Measurements from ENCODE around the gene MAPK8IP2. TPM values are rescaled to one million over a fixed set of nuclear protein-coding genes. Genes with fewer than 3 reads are reported as not detected.

The MAPK8IP2 gene
- total RNA-seq, 1 experiment from 2014 or later, result 7.8 TPM

- ChIA-PET POLR2A (ENCODE audit: low non-redundant PET) (no interaction called here), CTCF (no interaction called here)
- intact Hi-C loops (cut with micrococcal nuclease; ENCODE audit: unreplicated experiment), result no loop called here
- BruUV-seq (replicated peaks), result no TSS peak
- H3K9me3 ChIP-seq (ENCODE audit: low read depth, low read length, poor library complexity, severe bottlenecking), result no peaks in the 10 kb centered on the region
- no peak overlapping the region for H3K27ac ChIP-seq (ENCODE audit: low read depth, low read length, poor library complexity, severe bottlenecking)
- peaks cover 12% of the 10 kb centered on the region for H3K36me3 ChIP-seq (ENCODE audit: insufficient read depth, low read length, poor library complexity, severe bottlenecking)
- DNase-seq (ENCODE audit: low spot score), result no peak
- H3K4me1 ChIP-seq (ENCODE audit: insufficient read depth, low read length, poor library complexity, severe bottlenecking), result no peaks in the 10 kb centered on the region
- TF ChIP-seq EZH2 (IDR thresholded peaks at IDR 0.05; ENCODE audit: borderline replicate concordance, low read depth, low read length, poor library complexity, severe bottlenecking) (no peak), CTCF (conservative IDR thresholded peaks at IDR 0.05; ENCODE audit: low read depth, low read length) (no peak)
- no peak overlapping the region for H3K4me3 ChIP-seq (ENCODE audit: low read depth, low read length, poor library complexity, severe bottlenecking)
- no peaks in the 10 kb centered on the region for H3K27me3 ChIP-seq (replicated peaks; ENCODE audit: insufficient read depth, low read depth, low read length, poor library complexity)
These were observed 32.8 kb upstream of the MAPK8IP2 start for GRCh38 chr22:50567721-50568252.

DNA sequence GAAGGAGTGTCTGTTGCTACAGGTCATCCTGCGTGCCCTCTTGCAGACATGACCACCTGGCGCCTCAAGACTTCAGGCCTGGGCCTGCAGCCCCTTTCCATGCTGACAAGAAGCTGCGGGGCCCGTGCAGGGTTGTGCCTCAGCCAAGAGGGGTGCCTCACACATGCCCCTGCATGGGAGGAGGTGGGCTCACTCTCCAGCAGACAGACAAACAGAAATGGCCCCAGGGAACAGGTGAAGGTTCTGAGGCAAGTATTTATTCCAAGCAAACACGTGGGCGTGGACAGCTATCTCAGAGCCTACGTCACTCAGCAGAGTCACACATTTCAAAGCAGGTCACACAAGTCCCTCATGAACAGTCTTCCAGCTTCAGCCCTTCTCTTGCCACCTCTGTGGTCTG, 32.0 kb upstream of the MAPK8IP2 start:
- TF ChIP-seq EZH2 (IDR thresholded peaks at IDR 0.05; ENCODE audit: borderline replicate concordance, low read depth, low read length, poor library complexity, severe bottlenecking) (no peak), CTCF (conservative IDR thresholded peaks at IDR 0.05; ENCODE audit: low read depth, low read length) (no peak)
- Histone ChIP-seq H3K4me3 (ENCODE audit: low read depth, low read length, poor library complexity, severe bottlenecking) (no peak overlapping the region), H3K36me3 (ENCODE audit: insufficient read depth, low read length, poor library complexity, severe bottlenecking) (peaks cover 12% of the 10 kb centered on the region), H3K4me1 (ENCODE audit: insufficient read depth, low read length, poor library complexity, severe bottlenecking) (no peaks in the 10 kb centered on the region), H3K27ac (ENCODE audit: low read depth, low read length, poor library complexity, severe bottlenecking) (no peak overlapping the region), H3K27me3 (replicated peaks; ENCODE audit: insufficient read depth, low read depth, low read length, poor library complexity) (no peaks in the 10 kb centered on the region), H3K9me3 (ENCODE audit: low read depth, low read length, poor library complexity, severe bottlenecking) (no peaks in the 10 kb centered on the region)
- intact Hi-C loops (cut with micrococcal nuclease; ENCODE audit: unreplicated experiment), result no loop called here
- ChIA-PET POLR2A (ENCODE audit: low non-redundant PET) (no interaction called here), CTCF (no interaction called here)
- BruUV-seq (replicated peaks), result no TSS peak
- DNase-seq (ENCODE audit: low spot score), result no peak

- ChIA-PET POLR2A (ENCODE audit: low non-redundant PET) (interaction anchor here (0.6 kb wide), 1 partner anchor 131 kb away, joined by 3 read pairs; no protein-coding TSS in a partner anchor), CTCF (no interaction called here)
- no TSS peak for BruUV-seq (replicated peaks)
- TF ChIP-seq EZH2 (IDR thresholded peaks at IDR 0.05; ENCODE audit: borderline replicate concordance, low read depth, low read length, poor library complexity, severe bottlenecking), result no peak
- TF ChIP-seq CTCF (conservative IDR thresholded peaks at IDR 0.05; ENCODE audit: low read depth, low read length), result no peak
- H3K27me3 ChIP-seq (replicated peaks; ENCODE audit: insufficient read depth, low read depth, low read length, poor library complexity), result no peaks in the 10 kb centered on the region
- no peak for DNase-seq (ENCODE audit: low spot score)
- H3K9me3 ChIP-seq (ENCODE audit: low read depth, low read length, poor library complexity, severe bottlenecking), result no peaks in the 10 kb centered on the region
- H3K36me3 ChIP-seq (ENCODE audit: insufficient read depth, low read length, poor library complexity, severe bottlenecking), result peaks cover 12% of the 10 kb centered on the region
- no peak overlapping the region for H3K4me3 ChIP-seq (ENCODE audit: low read depth, low read length, poor library complexity, severe bottlenecking)
- no peaks in the 10 kb centered on the region for H3K4me1 ChIP-seq (ENCODE audit: insufficient read depth, low read length, poor library complexity, severe bottlenecking)
- H3K27ac ChIP-seq (ENCODE audit: low read depth, low read length, poor library complexity, severe bottlenecking), result no peak overlapping the region
- intact Hi-C loops (cut with micrococcal nuclease; ENCODE audit: unreplicated experiment), result no loop called here
These were observed 31.5 kb upstream of the MAPK8IP2 start for GRCh38 chr22:50569041-50569459.
